Heart left ventricle (tissue), 16 donors: Measurements from ENCODE around the gene NPM3. TPM values are rescaled to one million over a fixed set of nuclear protein-coding genes. Genes with fewer than 3 reads are reported as not detected.

Experiments
- ATAC-seq, 4 donors: fragments of 200-7000 bp; cut with Tn5 transposase; one replicate each; pipeline ENCODE4 v1.9.1; 2020 to 2022; ENCODE audit warnings: moderate library complexity in 4 of 4, mild to moderate bottlenecking in 3 of 4, moderate number of reproducible peaks in 1 of 4
- DNase-seq, 5 donors: peaks; one replicate each; pipeline ENCODE4 v3.0.0-alpha.2; 2020
- H3K27ac ChIP-seq, 12 donors: fragments of 200-600 bp; sonication (generic) in 4 of 12; one replicate each; pipeline versions ENCODE4 v1.5.0 to v1.8.0; 2016 to 2022; ENCODE audit warnings: mild to moderate bottlenecking in 2 of 12
- H3K27me3 ChIP-seq, 9 donors: fragments of 200-600 bp; sonication (generic) in 2 of 9; one replicate each; pipeline versions ENCODE4 v1.5.1 to v1.8.0; 2016 to 2022; ENCODE audit warnings: mild to moderate bottlenecking in 3 of 9
- H3K36me3 ChIP-seq, 9 donors: fragments of 200-600 bp; sonication (generic) in 2 of 9; one replicate each; pipeline versions ENCODE4 v1.5.0 to v1.8.0; 2018 to 2022; ENCODE audit warnings: mild to moderate bottlenecking in 2 of 9
- H3K4me1 ChIP-seq, 12 donors: fragments of 200-600 bp; sonication (generic) in 4 of 12; one replicate each; pipeline versions ENCODE4 v1.5.0 to v1.8.0; 2016 to 2022; ENCODE audit warnings: mild to moderate bottlenecking in 3 of 12
- H3K4me3 ChIP-seq, 12 donors: fragments of 200-600 bp; sonication (generic) in 4 of 12; one replicate each; pipeline versions ENCODE4 v1.5.0 to v1.8.0; 2017 to 2022; ENCODE audit warnings: mild to moderate bottlenecking in 9 of 12, moderate library complexity in 4 of 12
- H3K9me3 ChIP-seq, 12 donors: fragments of 200-600 bp; sonication (generic) in 4 of 12; one replicate each; pipeline versions ENCODE4 v1.5.0 to v1.8.0; 2016 to 2022; ENCODE audit warnings: mild to moderate bottlenecking in 1 of 12
- CTCF ChIP-seq, 12 donors: fragments of 200-600 bp; sonication (generic) in 4 of 12; IDR thresholded peaks; one replicate each; pipeline versions ENCODE4 v1.5.0 to v1.8.0; 2018 to 2022; ENCODE audit warnings: antibody characterized with exemption in 12 of 12, mild to moderate bottlenecking in 5 of 12
- POLR2A ChIP-seq, 2 donors: fragments of 450-650 bp; IDR thresholded peaks; one replicate each; pipeline ENCODE4 v1.6.1; 2017; ENCODE audit warnings: antibody characterized with exemption in 2 of 2, mild to moderate bottlenecking in 2 of 2, moderate library complexity in 2 of 2
- whole genome bisulfite sequencing, 4 donors: extraction: QIAGEN DNeasy Blood & Tissue Kit in 2 of 4; methylation state at CpG; one replicate each; pipeline versions ENCODE4 v1.1.5 to v1.1.7; 2013 to 2018; 5-methylcytosine and 5-hydroxymethylcytosine counted together
- intact Hi-C, 10 donors: fragments of 100-400 bp; cut with DNase I; formaldehyde crosslinking; loops; one replicate each; pipeline versions ENCODE4 v1.11.1 to v1.14.2; 2022
- long read RNA-seq, 3 donors: library from polyadenylated mRNA; unstranded; transcript quantifications; one replicate each; pipeline ENCODE4 v2.0.0, GENCODE V29; 2020 to 2021
- polyA plus RNA-seq, 2 donors: library from polyadenylated mRNA; stranded (reverse); fragments of 200-250 nt; gene quantifications; one replicate each; pipeline ENCODE4 v1.2.3, GENCODE V29; 2013
- total RNA-seq, 9 donors: library from RNA; depleted of rRNA in 2 of 9; stranded (reverse); fragments of >200 nt in 2 of 9; fragmentation: NEBNext Ultra II Directional in 3 of 9; extraction: Animal tissue kit (Norgen Biotek cat#: 25700) in 3 of 9; gene quantifications; one replicate each; pipeline versions ENCODE4 v1.1.0 to v1.2.4, GENCODE V29; 2016 to 2023
- donor health status: ischemic (EF 13 %, LVEDD 7.1; RV severe dilation, severe dysfunction).
- donor health status: healthy with polysubstance abuse.
- donor health status: DM: no; HTN: yes; CAD: no.
- donor health status: DM: no; HTN: no; CAD: no.
- donor health status: ischemic (EF 25% LVEDD 6.9; RV normal size, moderate dysfunction).
- donor health status: ischemic (EF 25% LVEDD 5.7; RV mildly dilated, moderate dysfunction).
- donor health status: healthy.
- donor health status: DM: yes; HTN: yes; CAD: no.
- donor health status: ischemic (EF 35%, LVEDD 5.7; RV mildly dilated, moderate dysfunction).
- donor health status: nonischemic (EF 11% LVEDD 7.7; RV severe dilation, severe dysfunction).
- donor health status: DM: yes; HTN: yes; CAD: no.
- donor health status: PGD.
- donor health status: ischemic (EF 29% LVEDD 5.4; RV normal size, mild dysfunction).
- donor health status: nonischemic (EF 23%, LVEDD 6.1; RV moderate dilation, normal function).

Gene NPM3, protein sequence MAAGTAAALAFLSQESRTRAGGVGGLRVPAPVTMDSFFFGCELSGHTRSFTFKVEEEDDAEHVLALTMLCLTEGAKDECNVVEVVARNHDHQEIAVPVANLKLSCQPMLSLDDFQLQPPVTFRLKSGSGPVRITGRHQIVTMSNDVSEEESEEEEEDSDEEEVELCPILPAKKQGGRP
- total RNA-seq (10 to 100 TPM in 4 of 9 donors, 1 to 10 TPM in 5; 5.9 to 23.1 (median 8.3) TPM), polyA plus RNA-seq (10 to 100 TPM; 11.0 to 24.9 TPM)
- long read RNA-seq, donor 1 = 0 reads
- long read RNA-seq, donor 2, partial matches to known transcripts = 0 of 1 reads
- long read RNA-seq, donor 2, other reads (novel, unspliced or antisense) = 0 of 1 reads
- long read RNA-seq, donor 3 = 0 reads

DNA sequence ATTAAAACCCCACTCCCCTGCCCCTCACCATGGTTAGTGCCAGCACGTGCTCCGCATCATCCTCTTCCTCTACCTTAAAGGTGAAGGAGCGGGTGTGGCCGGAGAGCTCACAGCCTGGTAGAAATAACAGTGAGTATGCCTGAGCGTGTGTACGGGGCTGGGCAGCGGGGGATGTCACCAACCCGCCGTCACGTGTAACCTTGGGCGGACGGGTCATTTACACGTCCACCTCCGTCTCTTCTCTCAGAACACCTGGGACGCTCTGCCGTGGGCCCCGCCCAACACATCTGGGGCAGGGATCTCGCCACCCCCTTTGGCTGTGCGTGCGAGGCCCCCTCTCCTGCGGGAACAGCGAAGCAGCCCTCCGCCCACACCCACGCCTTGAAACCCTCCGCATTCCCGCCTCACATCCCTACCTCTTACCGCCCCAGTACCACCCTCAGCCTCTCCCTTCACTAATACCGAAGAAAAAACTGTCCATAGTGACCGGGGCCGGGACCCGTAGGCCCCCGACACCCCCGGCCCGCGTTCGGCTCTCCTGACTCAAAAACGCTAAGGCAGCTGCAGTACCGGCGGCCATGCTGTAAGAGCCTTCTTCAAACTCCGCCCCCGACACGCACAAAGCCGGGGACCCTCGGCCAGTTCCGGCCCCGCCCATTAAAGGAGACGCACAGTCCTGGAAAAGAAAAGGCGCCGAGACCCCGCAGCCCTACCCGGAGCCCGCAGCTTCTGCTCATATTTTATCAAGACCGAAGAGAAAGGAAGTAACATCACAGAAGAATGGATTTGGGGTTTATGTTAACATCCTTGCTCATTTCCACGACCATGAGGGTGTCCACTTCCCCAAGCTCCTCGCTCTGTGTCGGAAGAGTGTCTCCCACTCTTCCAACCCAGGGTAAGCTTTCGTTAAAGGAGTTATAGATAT lies at the start of gene NPM3:
Gene NPM3 (minus strand): TSS at position 636 of the 925 bp plus-strand sequence. CDS start 56 bp downstream, at position 580.
- ATAC-seq (peak; percentile 60 to 81 (median 77)), DNase-seq (peak; percentile 81 to 87 (median 85))
- Histone ChIP-seq H3K36me3 (peaks cover 0 to 44% (median 42%) of the 10 kb centered on the region in 9 donors), H3K27me3 (peaks cover 0 to 18% (median 5%) of the 10 kb centered on the region in 9 donors), H3K9me3 (no peaks in the 10 kb centered on the region), H3K27ac (peak within 1 kb of the TSS in 8 of 12 donors; percentile 20 to 68 (median 40)), H3K4me3 (peak within 1 kb of the TSS; percentile 25 to 84 (median 66)), H3K4me1 (peaks cover 0 to 55% (median 38%) of the 10 kb centered on the region in 12 donors)
- intact Hi-C loops = loop anchor here in 5 of 10 donors (5.0 kb wide), 3 partner anchors 34 to 571 kb away; partner anchors contain the start of gene OGA (in 1 of the 5)
- TF ChIP-seq CTCF (IDR thresholded peaks at IDR 0.05) = no peak
- no peak for TF ChIP-seq POLR2A (IDR thresholded peaks at IDR 0.05)
- 1 to 3% (median 3%) methylated on average over 37 to 57 of the region's 57 CpGs for WGBS, 4 donors

DNA sequence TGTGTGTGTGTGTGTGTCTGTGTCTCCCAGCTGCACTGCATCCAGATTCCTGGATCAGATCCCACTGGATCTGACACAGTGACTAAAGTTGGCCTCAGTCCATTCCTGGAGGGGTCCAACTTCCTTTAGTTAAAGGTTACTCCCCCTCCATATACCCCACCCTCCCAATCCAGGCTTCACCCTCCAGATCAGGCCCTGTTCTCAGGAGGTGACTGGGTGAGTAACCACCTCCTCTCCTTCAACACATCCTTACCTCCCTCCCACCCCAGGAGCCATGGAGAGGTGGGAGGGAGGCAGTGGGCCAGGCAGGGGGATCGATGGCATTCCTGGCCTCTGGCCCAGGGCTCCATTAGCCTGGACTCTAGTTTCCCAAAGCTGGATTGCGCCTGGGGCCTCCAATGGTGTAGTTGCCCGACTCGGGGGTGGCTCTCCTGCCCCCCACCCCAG lies 49.1 kb upstream of the NPM3 start:
- no peak for TF ChIP-seq POLR2A (IDR thresholded peaks at IDR 0.05)
- TF ChIP-seq CTCF (IDR thresholded peaks at IDR 0.05) = no peak
- Histone ChIP-seq H3K9me3 (no peaks in the 10 kb centered on the region), H3K4me1 (peaks cover 0 to 49% (median 20%) of the 10 kb centered on the region in 12 donors), H3K4me3 (no peak overlapping the region), H3K27me3 (no peaks in the 10 kb centered on the region), H3K36me3 (peaks cover 0 to 14% (median 2%) of the 10 kb centered on the region in 9 donors), H3K27ac (no peak overlapping the region)
- no peak for DNase-seq
- no peak for ATAC-seq
- intact Hi-C loops = no loop called here
- 41 to 69% (median 55%) methylated on average over 2 to 4 of the region's 4 CpGs for WGBS, 4 donors

DNA sequence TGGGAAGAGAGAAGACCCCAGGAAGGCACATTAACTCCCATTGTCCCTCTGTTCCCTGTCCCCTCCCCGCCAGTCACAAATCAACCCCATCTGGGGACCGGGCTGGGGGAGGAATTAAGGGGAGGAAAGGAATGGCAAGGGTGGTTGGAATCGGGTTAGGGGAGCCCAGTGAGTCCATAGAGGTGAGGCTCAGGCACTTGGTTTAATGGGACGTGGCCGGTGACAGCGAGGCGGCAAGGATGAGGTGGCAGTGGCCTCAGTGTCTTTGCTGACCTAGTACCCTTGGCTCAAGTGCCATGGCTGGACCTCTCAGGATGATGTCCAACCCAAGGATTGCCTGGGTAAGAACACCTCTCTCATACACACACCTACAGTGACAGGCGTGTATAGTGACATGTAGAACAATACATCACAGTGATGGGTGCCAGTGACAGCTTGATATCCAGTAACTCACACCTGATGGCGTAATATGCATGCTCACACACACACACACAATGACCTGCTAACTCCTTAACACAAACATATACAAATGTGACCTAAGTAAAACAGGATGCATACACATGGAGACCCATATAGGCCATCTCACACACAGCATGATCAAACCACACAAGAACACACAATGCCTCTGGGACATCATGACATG lies 48.0 kb upstream of the NPM3 start:
- no peak for ATAC-seq
- H3K4me3 ChIP-seq = peak overlapping the region in 10 of 12 donors; percentile 28 to 63 (median 54)
- H3K9me3 ChIP-seq = no peaks in the 10 kb centered on the region
- no peak for TF ChIP-seq CTCF (IDR thresholded peaks at IDR 0.05)
- no peak for TF ChIP-seq POLR2A (IDR thresholded peaks at IDR 0.05)
- 61 to 73% (median 67%) methylated on average over 9 of the region's 9 CpGs for WGBS, 4 donors
- no peaks in the 10 kb centered on the region for H3K27me3 ChIP-seq
- H3K4me1 ChIP-seq = peaks cover 0 to 47% (median 20%) of the 10 kb centered on the region in 12 donors
- peaks cover 0 to 22% (median 9%) of the 10 kb centered on the region in 9 donors for H3K36me3 ChIP-seq
- intact Hi-C loops = no loop called here
- no peak for DNase-seq
- H3K27ac ChIP-seq = peak overlapping the region in 7 of 12 donors; percentile 2 to 66 (median 37)
